Stimulated activated CD4-positive, alpha-beta T cell treated with anti-CD3 and anti-CD28 coated beads, Interleukin-4, amount 100 ng/mL, for 48 hours (primary cell): Measurements from ENCODE around the gene TPRA1.
"Not testable (repeated sequence)": the region's sequence is repeated elsewhere in the genome, so short reads cannot be mapped to it uniquely, and the experiment has no call there.

ENCODE experiments used
- DNase-seq, 2 donors: peaks; one replicate each; pipeline ENCODE4 v3.0.0-alpha.2; 2020; ENCODE audit warnings: low read depth in 2 of 2

The TPRA1 gene

DNA sequence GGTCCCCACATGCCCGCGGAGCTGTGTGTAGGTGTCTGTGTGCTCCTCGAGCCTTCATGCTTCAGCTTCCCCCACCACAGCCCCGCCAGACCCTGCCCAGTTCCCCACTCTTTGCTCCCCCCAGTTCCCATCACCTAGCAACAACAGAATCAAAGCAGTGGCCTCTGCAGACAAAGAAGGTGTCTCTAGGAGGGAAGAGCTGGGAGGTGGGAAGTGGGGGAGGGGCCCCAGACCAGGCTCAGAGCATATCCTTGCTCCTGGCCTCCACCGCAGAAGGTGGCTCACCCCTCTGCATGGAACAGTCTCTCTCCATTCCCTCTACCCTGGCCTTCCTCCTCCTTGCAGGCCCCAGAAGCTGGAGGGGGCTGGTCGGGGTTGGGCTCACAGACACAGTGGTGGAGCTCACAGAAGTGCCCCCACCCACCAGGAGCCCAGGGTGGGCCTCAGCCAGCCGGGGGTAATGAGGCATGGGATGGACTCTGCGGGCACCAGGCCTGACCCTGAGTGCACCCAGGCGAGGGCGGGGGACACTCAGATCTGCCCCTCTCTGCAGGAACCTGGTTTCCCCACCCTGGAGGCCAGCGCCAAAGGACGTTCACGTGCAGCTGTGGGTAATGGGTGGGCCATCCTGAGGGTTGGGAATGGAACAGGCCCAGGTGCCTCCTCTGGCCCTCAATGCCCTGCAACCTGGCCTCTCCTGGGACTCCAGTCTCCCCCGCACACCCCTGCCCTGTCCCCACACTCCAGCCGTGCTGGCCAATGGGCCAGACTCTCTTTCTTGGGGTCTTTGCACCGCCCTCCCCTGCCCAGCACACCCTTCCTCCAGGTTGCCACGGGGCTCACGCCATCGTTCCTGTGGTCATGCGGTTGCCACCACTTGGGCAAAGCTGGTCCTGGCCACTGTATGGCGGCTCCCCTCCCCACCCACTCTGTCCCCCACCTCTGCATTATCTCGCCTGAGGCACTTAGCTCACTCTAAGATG lies 53.4 kb downstream of the TPRA1 start:
- no peak for DNase-seq

DNA sequence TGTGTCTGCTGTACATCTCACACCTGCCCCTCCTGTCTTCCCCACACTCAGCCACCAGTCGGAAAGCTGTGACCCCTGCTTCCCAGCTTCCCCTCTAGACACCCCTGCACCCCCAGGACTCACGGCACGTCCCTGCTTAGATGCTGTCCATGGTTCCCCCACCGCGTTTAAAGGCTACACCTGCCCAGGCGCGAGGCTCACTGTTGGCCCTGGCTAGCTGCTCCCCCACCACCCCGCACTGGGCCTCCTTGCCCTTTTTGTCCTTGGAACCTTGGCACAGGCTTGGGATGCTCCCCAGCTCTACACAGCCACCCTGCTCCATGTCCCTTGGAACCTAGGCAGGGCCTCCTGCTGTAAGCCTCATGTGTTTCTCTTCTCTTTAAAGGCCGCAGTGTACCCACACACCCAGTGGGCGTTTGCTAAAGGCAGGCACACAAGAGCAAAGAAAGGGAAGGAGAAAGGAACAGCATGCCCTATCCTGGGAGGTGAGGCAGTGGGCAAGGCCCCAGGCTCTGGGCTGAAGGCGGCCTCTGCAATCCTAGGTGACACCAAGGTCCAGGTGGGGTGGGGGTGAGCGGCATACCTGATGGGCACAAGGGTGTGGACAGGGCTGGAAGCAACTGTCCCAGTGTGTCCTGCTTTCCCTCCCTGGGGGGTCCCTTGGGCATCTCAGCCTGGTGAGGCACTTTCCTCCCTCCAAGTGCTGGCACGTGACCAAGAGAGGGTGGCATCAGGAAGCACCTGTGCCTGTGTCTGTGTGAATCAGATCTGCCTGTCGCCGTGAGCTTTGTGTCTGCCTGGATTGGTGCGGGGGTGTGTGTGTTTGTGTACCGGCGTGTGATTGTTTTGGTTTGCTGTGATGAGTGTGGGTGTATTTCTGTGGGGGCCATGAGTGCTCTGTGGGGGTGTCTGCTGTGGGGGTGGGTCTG lies 54.4 kb downstream of the TPRA1 start:
- DNase-seq: no peak

DNA sequence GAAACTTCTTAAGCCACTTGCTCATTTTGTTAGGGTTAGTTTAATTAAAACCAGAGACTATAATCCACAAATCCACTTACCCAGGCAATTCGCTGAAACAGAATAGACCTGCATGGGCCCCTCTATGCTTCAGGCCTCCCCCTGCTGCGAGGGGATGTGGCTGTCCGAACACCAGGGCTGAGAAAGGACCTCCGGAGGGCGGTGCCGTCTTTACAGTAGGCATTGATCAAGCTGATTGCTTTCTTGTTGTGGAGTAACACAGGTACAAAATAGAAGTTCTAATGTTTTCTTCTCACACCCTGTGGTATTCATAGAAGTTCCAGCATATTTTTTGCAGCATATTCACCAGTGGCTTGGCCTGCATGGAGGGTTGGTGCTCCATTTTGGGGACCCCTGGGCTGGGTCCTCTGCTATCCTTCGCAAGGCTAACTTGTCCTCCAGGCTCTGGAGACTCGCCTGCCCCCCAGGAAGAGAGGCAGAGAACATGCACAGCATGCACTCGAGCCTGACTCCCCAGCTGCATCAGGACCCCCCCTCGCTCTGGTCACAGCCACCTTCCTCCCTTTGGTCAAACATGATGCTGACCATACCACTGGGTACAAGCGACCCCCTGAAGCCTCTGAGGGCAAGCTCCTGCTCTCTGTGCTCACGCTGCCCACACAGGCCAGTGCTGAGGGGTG lies 55.3 kb downstream of the TPRA1 start:
- no peak for DNase-seq

DNA sequence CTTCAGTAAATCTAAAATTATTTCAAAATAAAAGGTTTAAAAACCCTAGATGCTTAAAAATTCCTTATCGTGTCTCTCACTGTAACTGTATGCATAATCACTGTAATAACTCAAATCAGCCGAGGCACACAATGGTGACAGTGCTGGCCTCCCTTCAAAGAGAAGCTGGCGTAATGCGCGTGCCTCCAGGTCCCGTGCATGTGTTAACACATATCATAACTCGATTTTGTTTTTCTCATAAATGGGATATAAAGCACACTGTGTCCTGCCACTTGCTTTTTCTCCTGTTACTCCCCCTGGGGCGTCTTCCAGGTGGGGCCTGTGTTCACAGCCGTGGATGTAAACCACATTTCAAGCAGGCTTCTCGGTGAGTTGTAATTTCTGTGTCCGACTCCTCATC lies 56.0 kb downstream of the TPRA1 start:
- no peak for DNase-seq

DNA sequence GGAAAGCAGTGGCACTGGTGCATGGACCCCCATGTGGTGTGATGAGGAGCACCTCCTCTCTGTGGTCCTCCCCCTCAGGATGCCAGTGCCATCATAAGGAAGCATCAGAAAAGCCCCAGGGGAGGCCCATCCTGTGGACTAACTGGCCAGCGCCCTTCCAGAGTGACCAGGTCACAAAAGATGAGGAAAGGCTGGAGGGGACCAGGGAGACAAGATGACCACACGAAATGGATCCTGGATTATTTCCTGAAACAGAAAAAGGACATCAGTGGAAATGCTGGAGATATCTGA lies 56.4 kb downstream of the TPRA1 start:
- no peak for DNase-seq

DNA sequence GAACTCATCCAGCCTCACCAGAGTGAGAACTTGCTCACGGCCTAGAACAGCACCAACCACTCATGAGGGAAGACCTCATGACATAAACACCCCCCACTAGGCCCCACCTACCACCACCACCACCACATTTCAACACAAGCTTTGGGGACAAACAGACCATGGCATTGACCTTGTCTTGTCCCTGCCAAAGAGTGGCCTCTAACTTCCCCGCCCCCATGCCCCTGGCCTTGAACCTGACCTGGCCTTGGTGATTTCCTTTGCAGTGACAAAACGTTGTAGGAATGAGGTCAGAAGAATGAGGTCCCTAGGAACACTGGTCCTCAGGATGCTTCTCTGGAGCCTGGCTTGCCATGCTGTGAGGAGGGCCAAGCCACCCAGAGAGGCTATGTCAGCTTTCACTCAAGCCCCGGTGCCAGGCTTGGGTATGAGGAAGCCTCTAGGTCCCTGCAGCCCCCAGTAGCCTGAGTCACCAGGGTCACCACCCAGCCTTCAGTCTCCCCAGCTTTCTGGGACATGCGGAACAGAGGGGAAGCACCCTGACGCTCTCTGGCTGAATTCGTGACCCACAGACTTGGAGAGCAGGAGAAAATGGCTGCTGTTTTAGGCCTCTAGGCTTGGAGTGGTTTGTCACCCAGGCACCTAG lies 57.9 kb downstream of the TPRA1 start:
- DNase-seq: no peak

DNA sequence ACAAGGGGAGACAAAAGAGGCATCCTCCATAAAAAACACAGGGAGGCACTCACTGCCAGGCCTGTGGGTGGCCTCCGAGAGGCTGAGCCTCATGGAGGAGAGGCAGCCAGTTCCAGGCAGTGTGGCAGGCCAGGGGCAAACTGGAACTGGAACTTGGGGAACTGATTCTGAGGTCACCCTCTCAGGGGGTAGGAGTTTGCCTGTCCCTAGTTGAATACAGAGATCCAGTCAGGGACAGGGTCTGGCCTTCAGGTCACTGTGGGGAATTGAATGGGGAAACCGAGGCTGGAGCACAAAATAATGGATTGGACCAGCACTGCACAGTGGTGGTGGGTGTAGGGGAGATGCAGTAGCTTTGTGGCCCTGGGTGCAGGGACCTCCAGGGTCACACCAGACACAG lies 58.7 kb downstream of the TPRA1 start:
- DNase-seq: no peak

DNA sequence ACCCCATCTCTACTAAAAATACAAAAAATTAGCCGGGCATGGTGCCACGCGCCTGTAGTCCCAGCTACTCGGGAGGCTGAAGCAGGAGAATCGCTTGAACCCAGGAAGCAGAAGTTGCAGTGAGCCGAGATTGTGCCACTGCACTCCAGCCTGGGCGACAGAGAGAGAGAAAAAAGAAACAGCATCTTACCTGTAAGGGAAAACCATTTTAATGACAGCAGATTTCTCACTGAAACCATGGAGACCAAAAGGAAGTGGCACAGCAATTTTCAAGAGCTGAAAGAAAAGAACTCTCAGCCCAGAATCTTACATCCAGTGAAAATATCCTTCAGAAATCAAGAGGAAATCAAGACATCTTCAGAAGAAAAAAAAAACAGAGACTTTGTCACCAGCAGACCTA lies 59.7 kb downstream of the TPRA1 start:
- not testable (repeated sequence) for DNase-seq

DNA sequence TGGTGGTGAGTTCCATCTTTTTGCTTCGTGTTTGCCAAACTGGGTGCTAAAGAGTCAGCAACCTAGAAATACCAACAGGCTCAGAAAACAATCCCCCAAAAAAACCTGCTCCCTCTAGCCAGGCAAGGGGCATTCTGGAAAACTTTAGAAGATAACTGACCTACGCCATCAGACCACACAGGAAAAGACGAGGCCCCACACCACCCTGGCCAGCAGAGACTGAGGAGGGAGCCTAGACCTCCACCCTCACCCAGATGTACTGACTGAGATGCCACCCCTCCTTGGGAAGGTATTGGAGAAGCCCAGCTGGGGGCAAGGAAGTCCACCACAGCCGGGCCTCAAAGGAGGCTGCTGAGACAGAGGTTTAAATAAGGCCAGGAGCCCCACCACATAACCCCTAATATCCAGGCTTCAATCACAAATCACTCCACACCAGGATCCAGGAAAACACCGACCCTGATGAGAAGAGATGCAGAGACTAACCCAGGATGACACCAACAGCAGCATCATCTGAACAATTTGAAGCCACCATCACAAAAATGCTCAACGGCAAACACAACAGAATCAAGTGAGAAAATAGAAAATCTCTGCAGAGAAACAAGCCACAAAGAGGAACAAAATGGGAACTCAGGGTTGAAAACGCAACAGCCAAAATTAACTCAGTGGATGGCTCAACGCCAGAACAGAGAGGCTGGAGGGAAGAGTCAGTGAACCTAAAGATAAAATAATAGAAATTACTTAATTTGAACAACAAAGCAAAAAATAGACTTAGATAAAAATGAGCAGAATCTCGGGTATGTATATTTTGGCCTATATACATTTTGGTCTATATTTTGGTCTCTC lies 61.0 kb downstream of the TPRA1 start:
- no peak for DNase-seq

DNA sequence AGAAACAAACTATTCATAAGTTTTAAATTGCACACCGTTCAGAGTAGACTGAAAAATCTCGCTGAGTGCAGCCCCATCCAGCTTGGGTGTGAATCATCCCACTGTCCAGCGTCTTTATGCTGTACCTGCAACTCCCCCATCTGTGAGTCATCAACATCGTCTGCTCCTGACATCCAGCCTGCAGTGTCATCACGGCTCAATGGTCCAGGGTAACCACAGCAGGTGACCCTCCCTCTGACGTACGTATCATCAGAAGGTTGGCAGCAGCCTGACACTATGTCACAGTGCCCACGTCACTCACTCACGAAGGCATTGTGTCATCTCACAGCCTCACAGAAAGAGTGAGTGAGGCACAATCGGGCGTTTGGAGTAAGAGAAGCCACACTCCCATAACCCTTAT lies 65.2 kb downstream of the TPRA1 start:
- DNase-seq: no peak

DNA sequence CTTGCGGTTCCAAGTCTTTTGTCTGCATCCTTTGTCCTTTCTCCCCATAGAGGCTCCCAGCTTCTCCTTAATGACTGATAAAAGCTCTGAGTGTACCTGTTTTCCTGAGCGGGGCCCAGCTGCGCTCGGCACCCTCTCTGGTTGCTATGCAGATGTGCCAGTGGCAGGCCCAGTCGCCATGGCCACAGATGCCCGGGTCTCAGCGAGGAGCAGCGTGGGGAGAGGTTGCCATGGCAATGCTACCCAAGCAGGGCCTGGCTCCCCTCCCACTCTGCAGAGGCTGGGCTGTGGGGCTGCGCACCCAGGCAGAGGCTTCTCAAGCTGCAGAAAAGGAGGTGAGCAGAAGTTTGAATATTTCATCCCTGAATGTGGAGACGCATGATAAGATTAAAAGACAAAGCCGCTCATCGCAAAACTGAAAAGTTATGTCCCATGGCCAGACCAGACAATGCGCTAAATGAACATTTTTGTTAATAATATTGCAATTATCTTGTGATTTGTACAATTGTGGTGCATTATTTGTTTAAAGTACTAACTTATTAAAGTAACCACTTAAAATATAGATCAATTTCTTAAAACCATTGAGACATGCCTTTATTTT lies 66.1 kb downstream of the TPRA1 start:
- DNase-seq: no peak
